GM19468 (cell line): ENCODE results near the gene RNF133.

Experiments
- ATAC-seq: cut with Tn5 transposase; IDR thresholded peaks from one replicate; pipeline ENCODE4 v1.9.1; 2021; ENCODE audit warnings: mild to moderate bottlenecking, moderate library complexity, moderate number of reproducible peaks; ENCODE audit not compliant: unreplicated experiment; ENCODE audit errors: extremely low read depth

Gene RNF133

GRCh38 chr7:122699017-122699416 is at the start of gene RNF133:
TSS of gene RNF133 (minus strand) at chr7:122699117. CDS start at chr7:122698918, 199 bp downstream.
- ATAC-seq, result no peak

GRCh38 chr7:122748195-122748594 is 49.3 kb upstream of the RNF133 start:
- no peak for ATAC-seq

- ATAC-seq, result no peak
Measured at GRCh38 chr7:122746948-122747347, 48.0 kb upstream of the RNF133 start.

GRCh38 chr7:122743211-122743610 is 44.3 kb upstream of the RNF133 start:
- no peak for ATAC-seq

GRCh38 chr7:122738947-122739346 is 40.0 kb upstream of the RNF133 start:
- no peak for ATAC-seq

- no peak for ATAC-seq
Measured at GRCh38 chr7:122736183-122736582, 37.3 kb upstream of the RNF133 start.

- no peak for ATAC-seq
Measured at GRCh38 chr7:122727759-122728158, 28.8 kb upstream of the RNF133 start.

GRCh38 chr7:122727354-122727753 is 28.4 kb upstream of the RNF133 start:
- ATAC-seq, result no peak

GRCh38 chr7:122726881-122727280 is 28.0 kb upstream of the RNF133 start:
- ATAC-seq, result no peak

- ATAC-seq, result no peak
Measured at GRCh38 chr7:122724366-122724765, 25.4 kb upstream of the RNF133 start.

GRCh38 chr7:122719010-122719578 is 20.2 kb upstream of the RNF133 start:
- no peak for ATAC-seq

- no peak for ATAC-seq
Measured at GRCh38 chr7:122717356-122718089, 18.6 kb upstream of the RNF133 start.

- no peak for ATAC-seq
Measured at GRCh38 chr7:122715183-122715582, 16.3 kb upstream of the RNF133 start.

GRCh38 chr7:122710916-122711315 is 12.0 kb upstream of the RNF133 start:
- ATAC-seq, result no peak

- no peak for ATAC-seq
Measured at GRCh38 chr7:122709930-122710646, 11.2 kb upstream of the RNF133 start.

- ATAC-seq, result no peak
Measured at GRCh38 chr7:122706836-122707235, 7.9 kb upstream of the RNF133 start.

GRCh38 chr7:122702872-122703510 is 4.1 kb upstream of the RNF133 start, which contains the start of gene RNF148:
TSS of gene RNF148 (minus strand) at chr7:122702922. CDS start at chr7:122702750, 172 bp downstream.
- ATAC-seq, result no peak

GRCh38 chr7:122695816-122696215 is 3.1 kb downstream of the RNF133 start:
- ATAC-seq, result no peak

GRCh38 chr7:122694697-122695096 is 4.2 kb downstream of the RNF133 start:
- ATAC-seq, result no peak

GRCh38 chr7:122692769-122693309 is 6.1 kb downstream of the RNF133 start:
- ATAC-seq, result no peak
